ENCODE results near the gene NR2C2. TPM values are rescaled to one million over a fixed set of nuclear protein-coding genes. Genes with fewer than 3 reads are reported as not detected.

NR2C2 gene
- total RNA-seq, 1 experiment from 2014 or later, result 38.5 TPM

GRCh38 chr3:15086263-15086662 lies 138.9 kb downstream of the NR2C2 start:
- TF ChIP-seq, protein P1, sequence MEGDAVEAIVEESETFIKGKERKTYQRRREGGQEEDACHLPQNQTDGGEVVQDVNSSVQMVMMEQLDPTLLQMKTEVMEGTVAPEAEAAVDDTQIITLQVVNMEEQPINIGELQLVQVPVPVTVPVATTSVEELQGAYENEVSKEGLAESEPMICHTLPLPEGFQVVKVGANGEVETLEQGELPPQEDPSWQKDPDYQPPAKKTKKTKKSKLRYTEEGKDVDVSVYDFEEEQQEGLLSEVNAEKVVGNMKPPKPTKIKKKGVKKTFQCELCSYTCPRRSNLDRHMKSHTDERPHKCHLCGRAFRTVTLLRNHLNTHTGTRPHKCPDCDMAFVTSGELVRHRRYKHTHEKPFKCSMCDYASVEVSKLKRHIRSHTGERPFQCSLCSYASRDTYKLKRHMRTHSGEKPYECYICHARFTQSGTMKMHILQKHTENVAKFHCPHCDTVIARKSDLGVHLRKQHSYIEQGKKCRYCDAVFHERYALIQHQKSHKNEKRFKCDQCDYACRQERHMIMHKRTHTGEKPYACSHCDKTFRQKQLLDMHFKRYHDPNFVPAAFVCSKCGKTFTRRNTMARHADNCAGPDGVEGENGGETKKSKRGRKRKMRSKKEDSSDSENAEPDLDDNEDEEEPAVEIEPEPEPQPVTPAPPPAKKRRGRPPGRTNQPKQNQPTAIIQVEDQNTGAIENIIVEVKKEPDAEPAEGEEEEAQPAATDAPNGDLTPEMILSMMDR (conservative IDR thresholded peaks at IDR 0.05), result no peak
- Histone ChIP-seq H4K5ac (ENCODE audit: insufficient read length, low read depth, low read length) (no peak overlapping the region), H2BK20ac (ENCODE audit: low read depth, low read length, poor library complexity, severe bottlenecking) (no peak overlapping the region), H2AFZ (ENCODE audit: low read length) (no peak overlapping the region), H3K27me3 (ENCODE audit: insufficient read depth, low read length) (no peaks in the 10 kb centered on the region), H3K4ac (ENCODE audit: low read depth, low read length) (no peak overlapping the region), H2BK5ac (ENCODE audit: insufficient read length, low read length) (no peak overlapping the region), H4K20me1 (ENCODE audit: control insufficient read depth, insufficient read depth, insufficient read length) (no peaks in the 10 kb centered on the region), H3K23me2 (ENCODE audit: insufficient read length, low read depth, low read length, poor library complexity, severe bottlenecking) (no peaks in the 10 kb centered on the region), H4K91ac (ENCODE audit: insufficient read length, low read depth, low read length) (no peak overlapping the region), H3K18ac (ENCODE audit: insufficient read length, low read depth, low read length) (no peak overlapping the region), H3K27ac (ENCODE audit: insufficient read length, low read depth, low read length) (no peak overlapping the region), H3K56ac (ENCODE audit: insufficient read length, low read depth, low read length) (no peak overlapping the region), H4K8ac (replicated peaks; ENCODE audit: insufficient read length, low read depth, low read length) (no peak overlapping the region), H3K4me2 (ENCODE audit: insufficient read depth, insufficient read length, low read length) (no peak overlapping the region), H3K9ac (ENCODE audit: extremely low read depth, insufficient read length, low read length) (no peak overlapping the region), H3T11ph (ENCODE audit: low read length) (no peak overlapping the region), H2BK120ac (ENCODE audit: low read depth, low read length, poor library complexity, severe bottlenecking) (no peak overlapping the region), H3K9me3 (ENCODE audit: control insufficient read depth, low read depth, low read length) (no peaks in the 10 kb centered on the region), H3K79me2 (ENCODE audit: insufficient read depth, low read length) (no peaks in the 10 kb centered on the region), H3K79me1 (ENCODE audit: insufficient read depth, low read depth, low read length, poor library complexity, severe bottlenecking) (no peaks in the 10 kb centered on the region), H3K14ac (ENCODE audit: insufficient read depth, low read length) (no peak overlapping the region), H2BK15ac (ENCODE audit: low read depth, low read length) (no peak overlapping the region), H2BK12ac (ENCODE audit: insufficient read length, low read depth, low read length) (no peak overlapping the region), H2AK5ac (ENCODE audit: insufficient read length, low read length) (no peak overlapping the region), H3K23ac (ENCODE audit: insufficient read length, low read depth, low read length) (no peak overlapping the region), H3K4me1 (ENCODE audit: insufficient read depth, low read length) (no peaks in the 10 kb centered on the region)
- H3K27me3 Mint-ChIP-seq (ENCODE audit: low read depth), result no peaks in the 10 kb centered on the region
- no peak overlapping the region for H3K4me3 Mint-ChIP-seq
- H3K27ac Mint-ChIP-seq, result no peak overlapping the region
- DNase-seq, result no peak
- no CpG with 5 or more reads among the region's 2 CpGs for WGBS (ENCODE audit: extremely low coverage, insufficient read length, low lambda C conversion rate)
- H3K9me3 Mint-ChIP-seq, result no peaks in the 10 kb centered on the region
- peaks cover 17 to 57% (median 43%) of the 10 kb centered on the region in 3 experiments; a peak in 6 of 7 replicates for H3K36me3 Mint-ChIP-seq (ENCODE audit: insufficient read depth in 1 of 3, low read depth in 3 of 3)
- no peaks in the 10 kb centered on the region for H3K4me1 Mint-ChIP-seq

Data from H9 (cell line).